Activated T-cell treated with anti-CD3 and anti-CD28 coated beads, Interleukin-2, amount 50 U/mL, for 4 hours (primary cell): ENCODE results near the gene CCL13. TPM values are rescaled to one million over a fixed set of nuclear protein-coding genes. Genes with fewer than 3 reads are reported as not detected.

Experiments used
- ATAC-seq, 2 donors: fragments of 200-7000 bp; cut with Tn5 transposase; one replicate each; pipeline ENCODE4 v1.10.0; 2021
- DNase-seq: peaks from one replicate; pipeline ENCODE4 v3.0.0-alpha.2; 2020
- H3K27me3 Mint-ChIP-seq: one replicate; pipeline ENCODE4 v1.8.0; 2021; ENCODE audit warnings: low read depth, mixed read lengths
- H3K36me3 Mint-ChIP-seq: one replicate; pipeline ENCODE4 v1.8.0; 2022; ENCODE audit warnings: mixed read lengths; ENCODE audit not compliant: insufficient read depth
- H3K4me1 Mint-ChIP-seq: one replicate; pipeline ENCODE4 v1.8.0; 2021; ENCODE audit warnings: low read depth, mixed read lengths
- H3K4me3 Mint-ChIP-seq: one replicate; pipeline ENCODE4 v1.8.0; 2021; ENCODE audit warnings: mild to moderate bottlenecking, moderate library complexity, mixed read lengths
- H3K9me3 Mint-ChIP-seq: one replicate; pipeline ENCODE4 v1.8.0; 2021; ENCODE audit warnings: mixed read lengths
- total RNA-seq, 3 donors: library from RNA; stranded (reverse); gene quantifications; one replicate each; pipeline ENCODE4 v1.2.1, GENCODE V29; 2021

The CCL13 gene
- total RNA-seq, 3 donors from 2014 or later: not detected

DNA sequence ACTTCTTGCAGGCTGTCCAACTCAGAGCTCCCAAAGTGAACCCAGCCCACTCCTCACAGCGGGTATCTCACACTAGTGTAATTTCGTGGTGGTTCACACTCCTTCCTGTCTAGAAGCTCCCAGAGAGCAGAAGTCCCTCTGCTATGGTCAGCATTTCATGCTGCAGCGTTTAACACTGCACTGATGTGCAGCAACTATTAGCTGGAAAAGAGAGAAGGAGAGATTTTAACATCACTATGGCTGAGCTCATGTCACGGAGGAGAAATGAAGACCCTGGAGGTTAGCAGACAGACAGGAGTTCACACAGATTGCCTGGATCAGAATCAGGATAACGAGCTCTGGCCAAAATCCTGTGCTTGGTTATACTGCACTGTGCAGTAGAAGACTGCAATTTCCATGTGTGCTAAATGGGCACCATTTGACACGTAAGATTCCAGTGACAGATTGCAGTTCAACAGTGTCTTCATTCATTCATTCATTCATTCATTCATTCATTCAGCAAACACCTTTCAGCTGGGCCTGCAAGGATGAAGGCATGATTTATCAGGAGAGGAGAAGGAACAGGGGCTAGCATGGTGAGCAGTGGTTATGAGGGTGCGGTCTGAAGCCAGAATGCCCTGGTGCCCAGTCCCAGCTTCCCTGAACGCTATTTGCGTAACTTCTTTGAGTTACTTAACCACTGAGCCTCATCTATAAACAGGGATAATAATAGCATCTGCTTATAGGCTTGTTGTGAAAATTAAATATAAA is 12.1 kb downstream of the CCL13 start:
- peaks cover 9% of the 10 kb centered on the region for H3K27me3 Mint-ChIP-seq
- H3K4me3 Mint-ChIP-seq: no peak overlapping the region
- no peaks in the 10 kb centered on the region for H3K36me3 Mint-ChIP-seq
- H3K9me3 Mint-ChIP-seq: no peaks in the 10 kb centered on the region
- ATAC-seq (no peak), DNase-seq (no peak)
- H3K4me1 Mint-ChIP-seq: peaks cover 12% of the 10 kb centered on the region

DNA sequence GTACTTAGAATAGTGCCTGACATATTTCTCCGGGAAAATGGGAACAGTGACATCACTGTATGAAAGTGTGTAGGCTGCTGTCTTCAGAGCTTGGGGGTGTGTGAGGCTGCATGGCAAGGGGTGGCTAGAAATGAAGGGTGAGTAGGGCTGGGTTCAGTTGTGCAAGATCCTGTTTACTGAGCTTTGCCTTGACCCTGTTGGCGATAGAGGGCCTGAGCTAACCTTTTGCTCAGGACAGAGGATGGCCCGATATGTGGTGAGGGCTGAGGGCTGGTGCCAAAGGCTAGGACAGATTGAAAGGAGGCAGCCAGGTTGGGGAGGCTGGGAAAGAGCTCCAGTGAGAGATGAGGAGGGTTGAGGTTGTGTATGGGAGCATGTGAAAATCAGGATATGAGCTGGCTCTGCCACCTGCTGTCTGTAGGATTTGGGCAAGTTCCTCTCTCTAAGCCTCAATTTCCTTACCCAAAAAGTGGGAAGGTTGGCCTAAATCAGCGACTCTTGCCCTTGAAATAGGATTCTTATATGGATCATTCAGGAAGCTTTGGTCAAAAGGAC is 12.7 kb downstream of the CCL13 start:
- no peaks in the 10 kb centered on the region for H3K9me3 Mint-ChIP-seq

DNA sequence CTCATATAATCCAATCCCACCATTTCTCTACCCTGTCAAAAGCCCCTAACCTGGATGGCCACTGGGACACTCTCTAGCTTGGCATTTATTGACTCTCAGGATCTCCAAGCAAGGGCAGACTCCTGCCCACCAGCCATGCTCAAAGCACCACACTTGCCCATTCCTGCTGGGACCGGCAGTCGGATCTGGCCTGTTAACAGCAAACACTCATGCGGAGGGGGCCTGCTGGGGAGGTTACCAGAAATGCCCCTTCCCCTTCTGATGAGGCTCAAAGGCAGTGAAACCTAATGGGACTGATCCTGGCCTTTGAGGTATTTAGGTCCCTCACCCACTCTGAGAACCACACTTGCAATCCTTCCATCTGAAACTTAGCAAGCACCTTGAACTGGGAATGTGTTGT is 13.3 kb downstream of the CCL13 start:
- ATAC-seq: no peak
- H3K9me3 Mint-ChIP-seq: no peaks in the 10 kb centered on the region
- peaks cover 5% of the 10 kb centered on the region for H3K27me3 Mint-ChIP-seq
- DNase-seq: no peak
- H3K36me3 Mint-ChIP-seq: no peaks in the 10 kb centered on the region
- no peak overlapping the region for H3K4me3 Mint-ChIP-seq
- peaks cover 12% of the 10 kb centered on the region for H3K4me1 Mint-ChIP-seq

More for the DNA sequence above, 12.7 kb downstream of the CCL13 start:
- ATAC-seq (no peak), DNase-seq (no peak)
- peaks cover 12% of the 10 kb centered on the region for H3K4me1 Mint-ChIP-seq
- peaks cover 5% of the 10 kb centered on the region for H3K27me3 Mint-ChIP-seq
- H3K36me3 Mint-ChIP-seq: no peaks in the 10 kb centered on the region
- H3K4me3 Mint-ChIP-seq: no peak overlapping the region

DNA sequence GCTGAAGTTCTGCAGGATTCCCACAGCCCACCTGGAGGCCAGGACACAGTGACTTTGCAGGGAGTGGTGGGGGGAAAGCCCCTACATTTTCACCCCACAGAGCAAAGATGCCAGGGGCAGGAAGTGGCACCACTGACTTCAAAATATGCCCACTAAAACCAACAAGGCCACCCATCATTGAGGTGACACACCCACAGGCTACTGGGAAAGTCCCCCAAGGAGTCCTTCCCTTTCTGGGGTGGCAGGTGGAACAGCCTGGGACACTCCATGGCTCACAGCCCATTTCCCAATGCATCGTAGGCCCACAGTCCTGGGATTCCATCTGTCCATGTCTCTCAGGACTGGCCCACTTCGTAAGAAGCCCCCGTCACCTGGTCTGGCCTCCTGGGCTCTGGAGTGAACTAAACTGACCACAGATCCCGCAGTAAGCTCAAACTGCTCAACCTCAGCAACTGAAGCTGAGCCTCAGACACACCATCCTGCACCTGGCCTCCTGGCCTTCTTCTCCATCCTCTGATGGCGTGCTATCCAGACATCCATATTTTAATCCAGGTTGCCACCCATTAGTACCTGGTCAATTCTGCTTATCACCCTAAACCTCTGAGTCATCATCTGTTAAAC is 14.2 kb downstream of the CCL13 start:
- no peak for ATAC-seq
- no peak overlapping the region for H3K4me3 Mint-ChIP-seq
- no peaks in the 10 kb centered on the region for H3K9me3 Mint-ChIP-seq
- H3K27me3 Mint-ChIP-seq: peaks cover 3% of the 10 kb centered on the region
- no peaks in the 10 kb centered on the region for H3K36me3 Mint-ChIP-seq
- no peak for DNase-seq
- peaks cover 6% of the 10 kb centered on the region for H3K4me1 Mint-ChIP-seq

DNA sequence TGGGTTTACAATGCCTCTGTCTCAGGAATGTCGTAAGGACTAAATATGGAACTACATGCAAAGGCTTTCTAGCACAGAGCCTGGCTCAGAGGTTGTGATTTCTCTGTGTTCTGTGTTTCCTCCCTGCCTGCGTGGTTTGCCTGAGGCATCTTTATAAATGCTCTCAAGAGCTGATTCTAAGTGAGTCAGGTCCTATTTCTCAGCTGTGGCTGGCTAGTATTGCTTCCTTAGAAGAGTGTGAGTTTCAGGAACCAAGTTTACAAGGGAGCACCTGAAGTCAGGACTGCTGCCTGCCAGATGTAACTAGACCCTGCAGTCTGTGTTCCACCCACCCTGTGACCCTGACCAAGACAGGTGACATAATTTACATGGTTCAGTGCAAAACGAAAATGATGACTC is 14.7 kb downstream of the CCL13 start:
- H3K4me1 Mint-ChIP-seq: peaks cover 3% of the 10 kb centered on the region
- H3K27me3 Mint-ChIP-seq: peaks cover 3% of the 10 kb centered on the region
- no peaks in the 10 kb centered on the region for H3K9me3 Mint-ChIP-seq
- H3K4me3 Mint-ChIP-seq: no peak overlapping the region
- DNase-seq: no peak
- no peaks in the 10 kb centered on the region for H3K36me3 Mint-ChIP-seq
- peak; percentile 58 to 73 for ATAC-seq

DNA sequence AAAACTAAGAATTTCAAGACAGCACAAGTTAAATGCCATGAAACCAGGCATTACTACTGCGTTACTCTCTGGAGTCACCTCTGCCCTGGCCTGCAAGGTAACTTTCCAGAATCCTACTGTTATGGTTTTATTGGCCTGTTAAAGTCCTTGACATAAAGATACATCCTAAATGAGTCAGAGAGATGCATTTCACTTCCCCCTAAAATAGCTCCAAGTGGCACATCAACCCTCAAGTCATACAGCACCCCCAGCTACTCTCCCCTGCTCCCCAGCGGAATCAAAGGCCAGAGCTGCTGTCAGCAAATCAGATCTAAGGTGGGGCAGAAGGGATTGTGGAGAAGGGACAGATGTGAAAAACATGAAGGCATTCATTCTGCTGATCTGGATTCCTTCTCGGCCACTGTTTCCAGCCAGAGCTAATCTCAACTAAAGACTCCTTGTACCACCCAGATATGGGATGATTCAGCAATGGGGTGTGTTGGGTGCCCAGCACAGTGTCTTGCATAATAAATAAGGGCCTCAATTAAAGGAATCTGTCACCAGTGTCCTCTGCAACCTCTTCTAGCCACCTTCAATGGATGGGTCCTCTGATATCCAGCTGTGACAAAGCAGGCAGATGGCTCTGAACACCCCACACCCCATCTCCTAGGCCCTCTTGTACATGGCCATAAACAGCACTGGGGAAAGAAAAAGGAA is 15.3 kb downstream of the CCL13 start:
- no peaks in the 10 kb centered on the region for H3K9me3 Mint-ChIP-seq
- H3K4me3 Mint-ChIP-seq: no peak overlapping the region
- H3K36me3 Mint-ChIP-seq: no peaks in the 10 kb centered on the region
- peaks cover 3% of the 10 kb centered on the region for H3K27me3 Mint-ChIP-seq
- DNase-seq (no peak), ATAC-seq (peak in 1 of 2 donors; percentile 14)
- peaks cover 3% of the 10 kb centered on the region for H3K4me1 Mint-ChIP-seq

DNA sequence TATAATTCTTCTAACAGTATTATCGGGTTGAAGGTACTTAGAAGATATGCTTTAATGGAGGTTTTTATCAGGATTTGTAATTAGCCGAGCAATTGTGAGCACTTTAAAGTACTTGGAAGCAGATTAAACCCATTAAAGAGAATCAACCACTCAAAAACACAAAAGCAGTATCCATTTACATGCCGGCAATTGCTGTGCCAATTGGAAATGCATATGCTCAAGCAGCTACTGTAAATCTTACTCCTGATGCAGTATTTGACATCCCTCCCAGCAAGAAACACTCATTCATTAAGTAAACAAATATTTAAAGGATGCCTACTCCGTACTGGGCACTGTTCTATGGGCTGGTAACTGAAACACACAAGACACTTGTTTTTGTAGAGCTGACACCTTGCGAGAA is 18.2 kb downstream of the CCL13 start:
- no peaks in the 10 kb centered on the region for H3K36me3 Mint-ChIP-seq

DNA sequence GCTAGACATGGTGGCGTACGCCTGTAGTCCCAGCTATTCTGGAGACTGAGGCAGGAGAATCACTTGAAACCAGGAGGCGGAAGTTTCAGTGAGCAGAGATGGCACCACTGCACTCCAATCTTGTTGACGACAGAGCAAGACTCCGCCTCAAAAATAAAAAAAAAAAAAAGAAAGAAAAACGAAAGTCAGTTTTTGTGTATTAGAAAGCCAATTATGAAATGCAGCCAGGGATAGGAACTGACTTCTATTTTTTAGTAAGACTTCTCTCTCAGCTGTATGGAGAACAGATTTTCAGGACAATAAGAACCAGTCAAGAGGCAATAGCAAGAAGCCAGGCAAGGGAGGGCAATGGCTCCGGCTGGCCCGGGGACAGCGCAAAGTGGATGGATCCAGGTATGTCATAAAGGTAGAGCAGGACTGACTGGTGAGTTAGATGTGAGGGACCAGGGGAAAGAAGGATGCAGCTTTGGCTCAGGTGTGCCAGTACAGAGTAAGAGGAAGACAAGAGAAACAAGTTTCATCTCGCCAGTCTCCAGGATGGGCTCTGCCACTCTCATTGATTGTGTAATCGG is 19.2 kb downstream of the CCL13 start:
- Mint-ChIP-seq H3K4me1 (peaks cover 22% of the 10 kb centered on the region), H3K36me3 (no peaks in the 10 kb centered on the region), H3K4me3 (no peak overlapping the region), H3K27me3 (peaks cover 15% of the 10 kb centered on the region), H3K9me3 (no peaks in the 10 kb centered on the region)
- DNase-seq (no peak), ATAC-seq (no peak)

More for the DNA sequence above, 18.2 kb downstream of the CCL13 start:
- H3K4me1 Mint-ChIP-seq: peaks cover 15% of the 10 kb centered on the region
- no peaks in the 10 kb centered on the region for H3K9me3 Mint-ChIP-seq
- H3K27me3 Mint-ChIP-seq: peaks cover 7% of the 10 kb centered on the region
- no peak overlapping the region for H3K4me3 Mint-ChIP-seq
- ATAC-seq: no peak
- no peak for DNase-seq

DNA sequence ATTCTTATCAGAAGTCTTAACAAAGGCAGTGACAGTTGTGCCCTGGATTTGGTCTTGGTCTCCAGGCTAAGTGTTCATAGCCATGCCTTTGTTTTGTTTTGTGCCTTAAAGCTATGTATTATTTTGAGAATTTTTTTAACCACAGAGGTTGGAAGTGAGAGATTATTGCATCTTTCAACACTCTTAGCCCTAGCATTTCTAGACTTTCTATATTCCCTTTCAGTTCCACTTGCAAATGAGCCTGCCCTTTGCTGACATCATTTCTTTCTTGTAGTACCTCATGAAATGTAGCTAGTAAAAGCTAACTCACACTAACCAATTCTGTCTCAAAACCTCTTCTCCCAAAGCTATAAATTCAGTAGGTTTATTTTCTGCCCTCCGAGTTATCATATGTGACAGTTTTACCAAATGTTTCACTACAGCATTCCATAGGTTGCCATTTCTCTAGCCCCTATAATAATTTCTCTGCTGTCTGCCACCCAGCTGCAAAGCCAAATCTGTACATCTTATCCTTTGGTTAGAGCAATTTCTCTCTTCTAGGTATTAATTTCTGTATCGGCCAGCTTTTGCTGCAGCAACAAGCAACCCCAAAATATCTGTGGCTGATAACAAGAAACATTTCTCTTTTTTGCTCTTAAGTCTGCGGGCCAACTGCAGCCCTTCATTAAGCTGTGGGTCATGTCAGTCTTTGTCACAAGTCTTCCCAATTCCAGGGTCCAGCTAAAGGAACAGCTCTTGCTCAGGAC is 21.0 kb downstream of the CCL13 start:
- Mint-ChIP-seq H3K27me3 (peaks cover 22% of the 10 kb centered on the region), H3K4me3 (no peak overlapping the region), H3K9me3 (no peaks in the 10 kb centered on the region), H3K36me3 (no peaks in the 10 kb centered on the region), H3K4me1 (peaks cover 21% of the 10 kb centered on the region)
- DNase-seq: no peak
- ATAC-seq: peak in 1 of 2 donors; percentile 31

DNA sequence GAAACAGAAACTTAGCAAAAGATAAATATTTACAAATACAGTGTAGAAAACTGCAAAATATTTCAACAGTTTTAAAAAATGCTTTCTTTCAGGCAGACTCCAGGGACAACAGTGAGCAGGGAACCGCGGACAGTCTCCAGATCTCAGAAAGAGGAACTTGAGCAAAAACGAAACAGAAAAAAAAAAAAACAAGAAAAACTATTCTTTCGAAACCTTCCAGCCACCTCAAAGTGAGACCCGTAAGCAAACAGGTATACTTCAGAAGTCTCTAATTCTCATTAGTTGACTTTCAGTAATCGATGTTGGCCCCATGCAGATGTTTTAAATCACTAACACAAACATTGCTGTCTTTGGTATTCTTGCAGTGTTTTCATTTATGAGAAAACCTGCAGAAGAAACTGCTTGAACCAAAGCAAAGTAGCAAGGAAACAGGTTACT is 22.4 kb downstream of the CCL13 start:
- ATAC-seq (peak in 1 of 2 donors; percentile 32), DNase-seq (no peak)
- Mint-ChIP-seq H3K4me3 (peak overlapping the region; percentile 7), H3K9me3 (no peaks in the 10 kb centered on the region), H3K27me3 (peaks cover 22% of the 10 kb centered on the region), H3K36me3 (no peaks in the 10 kb centered on the region), H3K4me1 (peaks cover 23% of the 10 kb centered on the region)

DNA sequence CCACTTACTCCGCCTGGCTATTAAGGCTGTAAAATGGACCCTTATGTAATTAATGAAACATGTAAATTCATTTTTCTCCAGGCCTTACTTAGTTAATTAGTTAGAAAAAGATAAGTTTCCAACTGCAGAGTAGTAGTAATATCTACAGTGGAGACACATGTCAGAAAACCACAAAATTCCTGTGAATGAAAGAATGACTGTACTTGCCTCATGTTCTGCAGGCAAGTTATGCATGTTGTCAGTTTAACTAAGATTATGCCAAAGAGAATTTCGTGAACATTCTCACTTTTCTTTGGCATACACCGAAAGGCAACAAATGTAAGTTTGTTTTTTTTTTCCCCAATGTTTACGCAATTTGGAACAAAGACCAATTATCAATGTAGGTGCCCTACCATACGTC is 23.6 kb downstream of the CCL13 start:
- ATAC-seq (no peak), DNase-seq (no peak)
- no peak overlapping the region for H3K4me3 Mint-ChIP-seq
- H3K9me3 Mint-ChIP-seq: no peaks in the 10 kb centered on the region
- peaks cover 23% of the 10 kb centered on the region for H3K4me1 Mint-ChIP-seq
- peaks cover 24% of the 10 kb centered on the region for H3K27me3 Mint-ChIP-seq
- no peaks in the 10 kb centered on the region for H3K36me3 Mint-ChIP-seq

DNA sequence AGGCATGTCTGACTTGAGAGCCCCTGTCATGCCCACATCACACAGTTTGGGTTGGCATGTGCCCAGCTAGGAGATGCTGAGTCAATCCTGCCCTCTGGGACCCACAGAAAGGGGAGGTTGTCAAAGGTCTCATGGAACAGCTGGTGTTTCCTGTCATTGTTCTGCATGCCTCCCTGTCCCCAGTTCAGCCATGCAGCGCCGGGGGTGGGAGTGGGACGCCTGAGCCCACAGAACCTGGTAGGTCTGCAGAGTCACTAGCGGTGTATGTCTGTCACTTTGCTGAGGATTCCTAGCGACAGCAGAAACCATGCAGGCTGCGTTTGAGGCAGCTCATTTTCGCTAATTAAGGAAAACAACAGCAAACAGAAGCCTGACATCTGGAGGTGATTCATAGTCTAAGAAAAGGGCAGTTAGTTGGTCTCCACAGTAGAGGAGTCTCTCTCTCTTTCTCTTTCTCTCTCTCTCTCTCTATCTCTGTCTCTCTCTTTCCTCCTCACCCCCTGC is 26.4 kb downstream of the CCL13 start:
- H3K27me3 Mint-ChIP-seq: peaks cover 30% of the 10 kb centered on the region
- peak; percentile 65 to 71 for ATAC-seq
- peaks cover 23% of the 10 kb centered on the region for H3K4me1 Mint-ChIP-seq
- H3K4me3 Mint-ChIP-seq: no peak overlapping the region
- H3K9me3 Mint-ChIP-seq: no peaks in the 10 kb centered on the region
- H3K36me3 Mint-ChIP-seq: no peaks in the 10 kb centered on the region
- no peak for DNase-seq

DNA sequence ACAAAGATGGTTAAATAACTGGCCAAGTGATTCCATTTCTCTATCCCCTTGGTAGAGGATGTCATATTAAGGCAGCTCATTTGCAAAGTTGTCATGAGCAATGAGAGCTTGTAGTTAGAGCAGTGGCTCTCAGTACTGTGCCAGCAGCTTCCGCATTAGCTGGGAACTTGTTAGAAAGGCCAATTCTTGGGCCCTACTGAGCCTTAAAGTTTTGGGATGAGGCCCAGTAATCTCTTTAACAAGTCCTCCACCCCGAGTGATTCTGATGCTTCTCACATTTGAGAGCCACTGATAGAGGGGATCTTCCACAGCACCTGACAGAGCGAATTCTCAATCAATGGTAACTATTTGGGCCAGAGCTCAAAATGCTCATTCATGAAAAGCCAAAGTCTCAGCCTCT is 26.9 kb downstream of the CCL13 start:
- no peaks in the 10 kb centered on the region for H3K9me3 Mint-ChIP-seq
- DNase-seq (no peak), ATAC-seq (no peak)
- no peaks in the 10 kb centered on the region for H3K36me3 Mint-ChIP-seq
- H3K4me3 Mint-ChIP-seq: no peak overlapping the region
- H3K27me3 Mint-ChIP-seq: peaks cover 30% of the 10 kb centered on the region
- peaks cover 23% of the 10 kb centered on the region for H3K4me1 Mint-ChIP-seq
